Lower leg skin (tissue), 4 donors: Measurements from ENCODE around the gene JAK1. TPM values are rescaled to one million over a fixed set of nuclear protein-coding genes. Genes with fewer than 3 reads are reported as not detected.

Experiments
- DNase-seq, 2 donors: peaks; one replicate each; pipeline ENCODE4 v3.0.0-alpha.2; 2019; ENCODE audit warnings: low spot score in 2 of 2
- H3K4me3 ChIP-seq: fragments of 200-600 bp; sonication (generic); 2 replicates; pipeline ENCODE4 v1.5.1; 2017; ENCODE audit warnings: mild to moderate bottlenecking, low read depth; ENCODE audit not compliant: poor library complexity, severe bottlenecking
- POLR2A ChIP-seq, 2 donors: fragments of 450-650 bp; IDR thresholded peaks; one replicate each; pipeline ENCODE4 v1.6.1; 2016 to 2017; ENCODE audit warnings: antibody characterized with exemption in 2 of 2, mild to moderate bottlenecking in 1 of 2, moderate library complexity in 1 of 2
- WGBS, 2 donors: methylation state at CpG; one replicate each; pipeline ENCODE4 v1.1.5; 2018; 5-methylcytosine and 5-hydroxymethylcytosine counted together
- intact Hi-C: fragments of 100-400 bp; cut with DNase I; formaldehyde crosslinking; loops from one replicate; pipeline ENCODE4 v1.15.0; 2023; ENCODE audit warnings: low total_unique reads
- total RNA-seq, 4 donors: library from RNA; depleted of rRNA; stranded (reverse); fragments of >200 nt; gene quantifications; one replicate each; pipeline ENCODE4 v1.1.0, GENCODE V29; 2016
- TF ChIP-seq, protein P1 (sequence below), 3 donors: fragments of 450-650 bp; IDR thresholded peaks; one replicate each; pipeline ENCODE4 v1.5.1; 2016; ENCODE audit warnings: antibody characterized with exemption in 3 of 3, mild to moderate bottlenecking in 3 of 3, moderate library complexity in 2 of 3

JAK1 gene
- total RNA-seq, 4 donors from 2014 or later, result 97.1 to 159 (median 129) TPM

DNA sequence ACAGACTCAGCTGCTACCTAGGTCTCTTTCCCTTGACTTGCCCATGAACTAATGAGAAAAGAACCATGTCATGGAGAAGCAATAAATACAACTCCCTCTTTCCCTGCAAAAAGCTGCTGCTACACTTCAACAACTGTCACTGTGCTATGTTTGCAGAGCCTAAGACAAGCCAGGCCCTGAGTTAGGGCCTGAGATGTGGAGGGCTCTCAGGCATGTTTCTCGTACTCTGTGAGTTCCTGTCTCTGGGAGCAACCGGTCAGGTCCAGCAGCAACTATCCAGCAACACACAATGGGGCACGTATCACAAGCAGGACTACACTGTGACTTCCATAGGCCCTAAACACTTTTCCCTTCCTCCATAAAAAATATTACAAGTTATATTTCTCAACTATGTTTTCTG lies 91.7 kb downstream of the JAK1 start:
- no peak for DNase-seq
- intact Hi-C loops, result no loop called here
- 89 to 94% methylated on average over 3 of the region's 3 CpGs for WGBS, 2 donors
- no peak for TF ChIP-seq POLR2A (IDR thresholded peaks at IDR 0.05)
- TF ChIP-seq, protein P1, sequence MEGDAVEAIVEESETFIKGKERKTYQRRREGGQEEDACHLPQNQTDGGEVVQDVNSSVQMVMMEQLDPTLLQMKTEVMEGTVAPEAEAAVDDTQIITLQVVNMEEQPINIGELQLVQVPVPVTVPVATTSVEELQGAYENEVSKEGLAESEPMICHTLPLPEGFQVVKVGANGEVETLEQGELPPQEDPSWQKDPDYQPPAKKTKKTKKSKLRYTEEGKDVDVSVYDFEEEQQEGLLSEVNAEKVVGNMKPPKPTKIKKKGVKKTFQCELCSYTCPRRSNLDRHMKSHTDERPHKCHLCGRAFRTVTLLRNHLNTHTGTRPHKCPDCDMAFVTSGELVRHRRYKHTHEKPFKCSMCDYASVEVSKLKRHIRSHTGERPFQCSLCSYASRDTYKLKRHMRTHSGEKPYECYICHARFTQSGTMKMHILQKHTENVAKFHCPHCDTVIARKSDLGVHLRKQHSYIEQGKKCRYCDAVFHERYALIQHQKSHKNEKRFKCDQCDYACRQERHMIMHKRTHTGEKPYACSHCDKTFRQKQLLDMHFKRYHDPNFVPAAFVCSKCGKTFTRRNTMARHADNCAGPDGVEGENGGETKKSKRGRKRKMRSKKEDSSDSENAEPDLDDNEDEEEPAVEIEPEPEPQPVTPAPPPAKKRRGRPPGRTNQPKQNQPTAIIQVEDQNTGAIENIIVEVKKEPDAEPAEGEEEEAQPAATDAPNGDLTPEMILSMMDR (IDR thresholded peaks at IDR 0.05), result no peak
- H3K4me3 ChIP-seq, result no peak overlapping the region

DNA sequence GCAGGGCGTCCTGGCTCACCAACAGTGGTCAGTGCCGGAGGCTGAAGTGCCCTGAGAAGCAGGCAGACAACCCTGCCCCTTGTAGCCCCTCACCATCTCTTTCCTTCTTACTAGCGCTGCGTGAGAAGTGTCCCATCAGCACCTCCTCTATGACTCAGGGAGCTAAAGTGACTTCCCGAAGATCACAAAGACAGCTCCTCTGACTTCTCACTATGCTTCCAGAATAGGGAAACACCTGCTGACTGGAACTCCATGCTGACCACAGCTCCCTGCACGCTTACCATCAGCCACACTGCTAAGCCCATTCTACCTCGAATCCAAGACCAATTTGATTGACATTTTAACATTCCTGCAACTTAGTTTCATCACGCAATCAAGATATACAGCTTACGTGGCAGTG lies 92.8 kb downstream of the JAK1 start:
- no peak overlapping the region for H3K4me3 ChIP-seq
- DNase-seq, result no peak
- intact Hi-C loops, result no loop called here
- no peak for TF ChIP-seq POLR2A (IDR thresholded peaks at IDR 0.05)
- TF ChIP-seq, protein P1 (IDR thresholded peaks at IDR 0.05), result no peak
- 95 to 96% methylated on average over 9 of the region's 9 CpGs for whole genome bisulfite sequencing, 2 donors

DNA sequence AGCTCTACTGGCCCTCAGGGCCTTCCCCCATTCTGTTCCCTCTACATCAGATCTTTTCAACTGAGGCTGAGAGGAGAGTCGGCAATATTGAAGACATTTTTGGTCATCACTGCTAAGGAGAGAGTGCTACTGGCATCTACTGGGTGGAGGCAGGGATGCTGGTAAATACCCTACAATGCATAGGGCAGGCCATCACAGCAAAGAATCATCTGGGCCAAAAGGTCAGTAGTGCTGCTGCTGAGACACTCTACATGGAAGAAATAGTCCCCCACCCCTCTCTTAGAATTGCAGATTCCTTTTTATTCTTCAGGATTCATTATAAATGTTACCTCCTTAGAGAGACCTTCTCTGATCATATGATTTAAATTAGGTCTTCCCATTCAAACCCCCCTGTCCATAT lies 94.3 kb downstream of the JAK1 start:
- intact Hi-C loops, result no loop called here
- no peak for TF ChIP-seq POLR2A (IDR thresholded peaks at IDR 0.05)
- TF ChIP-seq, protein P1 (IDR thresholded peaks at IDR 0.05), result no peak
- 94 to 96% methylated on average over 1 of the region's 1 CpG for WGBS, 2 donors
- H3K4me3 ChIP-seq, result no peak overlapping the region
- no peak for DNase-seq

DNA sequence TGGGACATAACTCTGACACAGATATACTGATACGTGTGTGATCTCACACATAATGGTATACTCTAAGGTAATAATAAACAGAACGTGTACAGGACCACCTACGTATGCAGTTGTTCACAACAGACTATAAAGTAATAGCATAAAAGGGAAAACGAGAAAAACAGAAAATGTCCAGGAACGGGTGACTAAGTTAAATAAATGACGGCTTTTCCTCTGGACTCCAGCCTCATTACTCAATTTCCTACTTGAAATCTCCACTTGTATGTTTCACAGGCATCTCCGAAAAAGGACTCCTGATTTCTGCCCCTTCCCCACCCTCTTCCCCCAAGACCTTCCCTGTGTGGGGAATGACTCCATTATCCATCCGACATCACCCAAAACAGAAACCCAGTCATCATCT lies 95.1 kb downstream of the JAK1 start:
- no peak overlapping the region for H3K4me3 ChIP-seq
- TF ChIP-seq, protein P1 (IDR thresholded peaks at IDR 0.05), result no peak
- no peak for TF ChIP-seq POLR2A (IDR thresholded peaks at IDR 0.05)
- WGBS, 2 donors, result 96 to 97% methylated on average over 8 of the region's 8 CpGs
- intact Hi-C loops, result no loop called here
- no peak for DNase-seq

DNA sequence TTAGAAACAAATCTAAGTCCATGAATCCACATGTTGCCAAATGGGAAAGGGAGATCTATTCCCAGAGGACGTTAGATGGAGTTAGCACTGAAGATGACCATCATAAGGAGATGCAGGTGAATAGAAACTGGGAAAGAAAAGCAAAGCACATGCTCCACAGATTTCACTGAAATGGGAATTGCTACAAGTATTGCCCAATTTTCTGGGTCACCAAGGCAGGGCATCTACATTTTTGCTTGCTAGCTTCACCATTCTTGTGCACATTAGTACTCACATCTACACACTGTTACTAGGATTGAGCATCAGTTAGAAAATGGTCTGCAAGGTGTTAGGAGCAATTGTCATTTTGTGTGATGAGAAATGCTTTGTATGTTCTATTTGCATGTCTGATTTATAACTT lies 99.1 kb downstream of the JAK1 start:
- H3K4me3 ChIP-seq, result no peak overlapping the region
- WGBS, 2 donors, result 87 to 91% methylated on average over 1 of the region's 1 CpG
- TF ChIP-seq, protein P1 (IDR thresholded peaks at IDR 0.05), result no peak
- TF ChIP-seq POLR2A (IDR thresholded peaks at IDR 0.05), result no peak
- no peak for DNase-seq
- intact Hi-C loops, result no loop called here

DNA sequence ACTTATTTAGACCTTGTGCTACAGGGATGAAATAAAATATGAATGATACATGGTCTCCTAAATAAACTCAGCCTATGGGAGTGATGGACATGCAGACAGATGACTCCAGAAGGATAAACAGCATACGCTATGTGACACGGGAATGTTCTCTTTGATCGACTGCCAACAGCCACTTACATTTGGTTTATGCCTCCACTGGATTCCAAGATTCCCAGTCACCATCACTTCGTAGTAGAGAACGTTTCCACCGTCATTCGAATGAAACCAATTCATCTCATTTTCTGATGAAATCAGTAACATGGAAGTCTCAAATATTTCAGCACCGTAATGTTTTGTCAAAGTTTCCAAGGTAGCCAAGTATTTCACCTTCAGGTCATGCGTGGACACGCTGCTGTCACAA lies 99.7 kb downstream of the JAK1 start:
- no peak for TF ChIP-seq POLR2A (IDR thresholded peaks at IDR 0.05)
- TF ChIP-seq, protein P1 (IDR thresholded peaks at IDR 0.05), result no peak
- no peak overlapping the region for H3K4me3 ChIP-seq
- DNase-seq, result no peak
- WGBS, 2 donors, result 87 to 89% methylated on average over 10 of the region's 10 CpGs
- intact Hi-C loops, result no loop called here
